Muscle layer of colon (tissue), 2 donors: ENCODE data around the gene ANOS1.

Experiments
- H3K27ac ChIP-seq: one replicate; pipeline ENCODE4 v1.7.0; 2013; ENCODE audit warnings: low read depth, mild to moderate bottlenecking, low read length, moderate library complexity
- H3K27me3 ChIP-seq, 2 donors: one replicate each; pipeline ENCODE4 v1.7.0; 2013; ENCODE audit warnings: low read length in 2 of 2, mild to moderate bottlenecking in 2 of 2; ENCODE audit not compliant: insufficient read depth in 2 of 2, control insufficient read depth in 1 of 2
- H3K36me3 ChIP-seq: one replicate; pipeline ENCODE4 v1.7.0; 2013; ENCODE audit warnings: mild to moderate bottlenecking, low read length; ENCODE audit not compliant: insufficient read depth
- H3K4me1 ChIP-seq: one replicate; pipeline ENCODE4 v1.7.0; 2013; ENCODE audit warnings: mild to moderate bottlenecking, low read length; ENCODE audit not compliant: insufficient read depth
- H3K4me3 ChIP-seq, 2 donors: one replicate each; pipeline ENCODE4 v1.7.0; 2013; ENCODE audit warnings: low read length in 2 of 2, low read depth in 1 of 2, mild to moderate bottlenecking in 1 of 2, moderate library complexity in 1 of 2
- H3K9ac ChIP-seq: one replicate; pipeline ENCODE4 v1.7.0; 2013; ENCODE audit warnings: low read length
- H3K9me3 ChIP-seq: one replicate; pipeline ENCODE4 v1.7.0; 2013; ENCODE audit warnings: mild to moderate bottlenecking, low read length
- donor health status: abdominal sarcoma.
- donor health status: Adenocarcinoma of cecum.

Gene ANOS1

DNA sequence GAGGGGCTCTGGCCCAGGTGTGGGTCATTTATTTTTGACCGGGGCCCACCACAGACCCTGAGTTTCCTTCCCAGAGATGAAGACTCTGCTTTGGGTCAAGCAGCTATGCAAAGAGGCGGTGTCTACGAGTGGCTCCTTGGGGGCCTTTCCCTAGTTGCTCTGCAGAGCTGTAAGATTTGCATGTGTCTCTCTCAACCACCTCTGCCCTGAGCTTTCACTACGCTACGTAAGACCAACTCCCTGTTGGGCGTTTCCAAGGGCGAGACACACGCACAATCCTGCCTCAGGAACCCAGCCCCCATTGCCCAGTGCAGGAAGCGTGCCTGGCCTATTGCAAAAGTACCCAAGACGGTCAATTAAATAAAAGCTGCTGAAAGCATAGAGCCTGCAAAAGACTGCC lies 10.0 kb upstream of the ANOS1 start:
- Histone ChIP-seq H3K9ac (no peak overlapping the region), H3K9me3 (no peaks in the 10 kb centered on the region), H3K36me3 (no peaks in the 10 kb centered on the region)

DNA sequence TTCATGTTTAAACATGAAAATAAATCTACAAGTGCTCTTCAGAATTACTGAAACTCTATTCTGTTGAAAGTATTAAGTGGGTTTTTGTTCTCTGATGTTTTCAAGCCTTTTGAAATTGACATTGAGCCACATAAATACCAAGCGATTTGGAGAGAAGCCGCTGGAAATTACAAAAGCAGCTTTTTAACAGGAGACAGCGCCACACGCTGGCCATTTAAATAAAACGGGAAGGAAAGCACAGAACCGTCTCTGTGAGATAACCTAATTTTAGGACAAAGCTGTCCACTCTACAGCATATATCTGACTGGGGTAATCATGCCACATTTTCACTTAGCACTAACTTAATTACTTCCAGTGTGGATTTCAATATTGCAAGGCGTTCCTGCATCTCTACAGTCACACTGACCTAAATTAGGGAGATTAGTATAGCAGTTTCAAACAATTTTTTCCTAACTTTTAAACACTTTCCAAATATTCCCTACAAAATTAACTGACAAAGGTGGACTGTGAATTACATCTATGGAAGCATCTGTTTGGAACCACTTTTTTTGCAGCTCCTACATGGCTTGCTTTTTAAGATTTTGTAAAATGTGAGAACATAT lies 6.8 kb upstream of the ANOS1 start:
- H3K9ac ChIP-seq = no peak overlapping the region
- H3K9me3 ChIP-seq = no peaks in the 10 kb centered on the region
- H3K4me3 ChIP-seq = no peak overlapping the region
- H3K27ac ChIP-seq = no peak overlapping the region
- H3K4me1 ChIP-seq = no peaks in the 10 kb centered on the region
- peaks cover under 1 to 12% of the 10 kb centered on the region in 2 donors for H3K27me3 ChIP-seq
- H3K36me3 ChIP-seq = no peaks in the 10 kb centered on the region

More for the DNA sequence above, 10.0 kb upstream of the ANOS1 start:
- Histone ChIP-seq H3K27ac (no peak overlapping the region), H3K4me1 (no peaks in the 10 kb centered on the region), H3K4me3 (no peak overlapping the region), H3K27me3 (peaks cover 0 to 12% of the 10 kb centered on the region in 2 donors)

DNA sequence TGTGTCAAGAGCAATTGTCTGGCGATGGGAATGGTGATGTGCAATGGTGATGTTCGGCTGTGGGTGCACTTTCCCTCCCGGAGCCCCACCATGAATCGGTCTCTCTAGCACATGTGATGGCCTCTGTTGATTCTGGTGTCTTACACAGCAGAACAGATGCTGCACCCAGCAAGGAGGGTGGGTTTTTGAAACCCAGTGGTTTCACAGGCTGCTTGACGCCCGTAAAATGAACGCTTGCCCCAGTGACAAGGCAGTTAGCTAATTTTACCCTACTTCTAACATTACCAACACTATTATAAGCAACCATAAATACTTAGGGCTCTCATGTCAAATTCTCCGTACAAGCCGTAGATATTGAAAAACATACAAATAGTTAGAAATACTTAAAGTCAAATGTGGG lies 5.9 kb upstream of the ANOS1 start:
- H3K27me3 ChIP-seq = peaks cover 6 to 10% of the 10 kb centered on the region in 2 donors
- no peak overlapping the region for H3K4me3 ChIP-seq
- H3K9ac ChIP-seq = no peak overlapping the region
- no peaks in the 10 kb centered on the region for H3K36me3 ChIP-seq
- H3K4me1 ChIP-seq = no peaks in the 10 kb centered on the region
- no peaks in the 10 kb centered on the region for H3K9me3 ChIP-seq
- H3K27ac ChIP-seq = no peak overlapping the region

DNA sequence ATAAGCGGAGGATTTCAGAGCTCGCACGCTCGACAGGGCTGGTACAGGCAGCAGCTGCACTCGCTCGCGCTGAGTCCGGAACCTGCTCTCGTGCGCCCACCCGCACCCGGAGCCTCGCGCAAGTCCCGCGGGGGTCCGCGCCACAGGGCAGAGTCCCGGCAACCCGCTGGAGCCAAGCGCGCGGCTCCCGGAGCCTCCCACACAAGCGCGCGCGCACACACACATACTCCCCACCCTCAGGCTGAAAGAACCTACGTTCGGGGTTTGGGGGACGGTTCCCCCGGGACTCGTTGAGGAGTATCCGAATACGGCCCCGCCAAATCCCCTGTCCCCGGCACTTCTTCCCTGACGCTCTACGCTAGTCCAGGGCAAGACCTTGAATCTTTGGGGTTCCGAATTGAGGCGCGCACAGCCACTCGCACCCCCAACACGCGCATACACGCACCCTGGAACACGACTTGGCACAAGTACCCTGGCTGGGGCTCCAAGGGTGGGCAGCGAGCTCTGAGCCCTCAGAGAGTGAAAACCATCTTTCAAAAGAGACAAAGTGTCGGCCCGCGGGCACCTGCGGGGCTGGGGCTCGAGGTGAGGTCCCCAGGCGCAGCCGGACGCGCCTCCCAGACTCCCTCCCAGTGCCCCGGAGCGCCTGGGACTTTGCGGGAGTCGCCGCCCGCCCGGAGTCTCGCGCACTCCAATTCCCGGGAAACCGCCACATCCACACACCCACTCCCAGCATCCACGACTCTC lies 952 bp downstream of the ANOS1 start:
- peaks cover 6 to 34% of the 10 kb centered on the region in 2 donors for H3K27me3 ChIP-seq
- no peak overlapping the region for H3K4me3 ChIP-seq
- H3K4me1 ChIP-seq = no peaks in the 10 kb centered on the region
- H3K9ac ChIP-seq = no peak overlapping the region
- no peaks in the 10 kb centered on the region for H3K9me3 ChIP-seq
- H3K36me3 ChIP-seq = no peaks in the 10 kb centered on the region
- no peak overlapping the region for H3K27ac ChIP-seq

- no peaks in the 10 kb centered on the region for H3K9me3 ChIP-seq
- H3K27me3 ChIP-seq = peaks cover 6 to 34% of the 10 kb centered on the region in 2 donors
- no peak overlapping the region for H3K9ac ChIP-seq
- no peak overlapping the region for H3K4me3 ChIP-seq
- H3K27ac ChIP-seq = no peak overlapping the region
- H3K36me3 ChIP-seq = no peaks in the 10 kb centered on the region
- no peaks in the 10 kb centered on the region for H3K4me1 ChIP-seq
Measured at GRCh38 chrX:8729811-8730210, 2.1 kb downstream of the ANOS1 start.

DNA sequence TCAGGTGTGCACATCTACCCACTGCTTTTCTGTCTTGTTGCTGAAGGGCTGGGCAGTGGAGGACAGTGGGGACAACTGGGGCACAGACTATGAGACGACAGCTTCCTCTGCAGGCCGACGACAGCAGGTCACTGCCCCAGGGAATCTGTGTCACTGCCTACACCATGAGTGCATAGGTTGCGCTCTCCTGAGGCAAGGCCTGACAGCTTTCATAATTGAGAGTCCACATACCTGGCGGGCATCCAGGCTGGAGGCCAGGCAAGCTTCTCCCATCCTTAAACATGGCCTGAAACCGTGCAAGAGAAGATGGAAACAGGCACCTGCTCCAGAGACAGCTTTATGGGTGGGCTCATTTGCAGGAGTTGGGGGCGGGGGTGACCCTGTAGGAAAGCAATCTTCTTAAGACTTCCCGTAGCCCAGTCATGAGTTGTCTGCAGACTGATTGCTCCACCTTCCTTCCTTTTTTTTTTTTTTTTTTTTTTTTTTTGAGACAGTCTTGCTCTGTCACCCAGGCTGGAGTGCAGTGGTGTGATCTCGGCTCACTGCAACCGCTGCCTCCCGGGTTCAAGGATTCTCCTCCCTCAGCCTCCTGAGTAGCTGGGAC lies 2.9 kb downstream of the ANOS1 start:
- Histone ChIP-seq H3K36me3 (no peaks in the 10 kb centered on the region), H3K9ac (no peak overlapping the region), H3K27ac (no peak overlapping the region), H3K9me3 (no peaks in the 10 kb centered on the region), H3K4me1 (no peaks in the 10 kb centered on the region), H3K27me3 (peaks cover 6 to 34% of the 10 kb centered on the region in 2 donors), H3K4me3 (no peak overlapping the region)

GRCh38 chrX:8726031-8726652 lies 5.8 kb downstream of the ANOS1 start:
- Histone ChIP-seq H3K9me3 (no peaks in the 10 kb centered on the region), H3K9ac (no peak overlapping the region), H3K36me3 (no peaks in the 10 kb centered on the region), H3K27me3 (peaks cover 0 to 29% of the 10 kb centered on the region in 2 donors), H3K27ac (no peak overlapping the region), H3K4me1 (no peaks in the 10 kb centered on the region), H3K4me3 (no peak overlapping the region)

DNA sequence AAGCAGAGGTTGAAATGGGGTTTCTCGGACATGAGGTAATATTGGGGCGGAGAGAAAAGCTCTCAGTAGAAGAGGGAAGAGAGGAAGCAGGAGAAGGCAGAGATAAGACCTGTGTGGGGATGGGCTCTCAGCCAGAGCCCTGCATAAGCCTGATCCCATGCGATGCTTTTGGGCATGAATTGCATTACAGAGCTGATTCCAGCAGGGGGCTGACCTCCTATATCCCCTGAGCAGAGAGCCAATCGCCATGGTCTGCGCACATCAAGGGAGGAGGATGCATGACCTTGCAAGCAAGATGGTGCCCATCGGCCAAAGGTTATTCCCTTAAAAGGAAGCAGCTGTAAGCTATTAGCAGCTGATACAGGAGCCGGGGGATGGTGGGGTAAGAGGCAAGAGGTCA lies 7.6 kb downstream of the ANOS1 start:
- H3K4me1 ChIP-seq = no peaks in the 10 kb centered on the region
- H3K9ac ChIP-seq = no peak overlapping the region
- no peaks in the 10 kb centered on the region for H3K9me3 ChIP-seq
- H3K4me3 ChIP-seq = no peak overlapping the region
- H3K27ac ChIP-seq = no peak overlapping the region
- no peaks in the 10 kb centered on the region for H3K36me3 ChIP-seq
- peaks cover 0 to 12% of the 10 kb centered on the region in 2 donors for H3K27me3 ChIP-seq

- Histone ChIP-seq H3K9ac (no peak overlapping the region), H3K4me3 (no peak overlapping the region), H3K27ac (no peak overlapping the region), H3K36me3 (no peaks in the 10 kb centered on the region), H3K27me3 (peaks cover 0 to 3% of the 10 kb centered on the region in 2 donors), H3K4me1 (no peaks in the 10 kb centered on the region), H3K9me3 (no peaks in the 10 kb centered on the region)
Measured at GRCh38 chrX:8721536-8721935, 10.4 kb downstream of the ANOS1 start.

- Histone ChIP-seq H3K4me1 (no peaks in the 10 kb centered on the region), H3K4me3 (no peak overlapping the region), H3K27me3 (no peaks in the 10 kb centered on the region), H3K9ac (no peak overlapping the region), H3K9me3 (no peaks in the 10 kb centered on the region), H3K27ac (no peak overlapping the region), H3K36me3 (no peaks in the 10 kb centered on the region)
Measured at GRCh38 chrX:8720136-8720535, 11.8 kb downstream of the ANOS1 start.

GRCh38 chrX:8717354-8717753 lies 14.6 kb downstream of the ANOS1 start:
- Histone ChIP-seq H3K4me1 (no peaks in the 10 kb centered on the region), H3K27ac (no peak overlapping the region)

More at GRCh38 chrX:8717354-8717753, 14.6 kb downstream of the ANOS1 start:
- Histone ChIP-seq H3K36me3 (no peaks in the 10 kb centered on the region), H3K4me3 (no peak overlapping the region), H3K9ac (no peak overlapping the region), H3K27me3 (no peaks in the 10 kb centered on the region), H3K9me3 (no peaks in the 10 kb centered on the region)
